OCI-LY3 (cell line): ENCODE measurements around the gene CCDC141.

Experiments used
- CTCF ChIP-seq: fragments of 200-600, 300-600 bp; sonication (generic); IDR thresholded peaks from 2 replicates; pipeline ENCODE4 v1.5.1; 2014; ENCODE audit warnings: antibody characterized with exemption, low read length, low read depth
- EZH2phosphoT487 ChIP-seq: fragments of 200-600 bp; shearing (Covaris generic); IDR thresholded peaks from 2 replicates; pipeline ENCODE4 v1.6.1; 2018; ENCODE audit warnings: antibody characterized with exemption, mixed run types, low read depth

- no peak for TF ChIP-seq CTCF
- no peak for TF ChIP-seq EZH2phosphoT487
Observed at GRCh38 chr2:178943745-178944144, 106.2 kb downstream of the CCDC141 start.
